HG02840 (cell line): ENCODE data around the gene ANKRD16.

ENCODE experiments used
- ATAC-seq: cut with Tn5 transposase; IDR thresholded peaks from one replicate; pipeline ENCODE4 v1.9.1; 2021; ENCODE audit warnings: mild to moderate bottlenecking, moderate library complexity, moderate number of reproducible peaks; ENCODE audit not compliant: unreplicated experiment, low FRiP score

ANKRD16 gene

GRCh38 chr10:5904227-5904626 is 14.5 kb upstream of the ANKRD16 start:
- peak; percentile 89 for ATAC-seq

- no peak for ATAC-seq
Observed at GRCh38 chr10:5903563-5903962, 13.9 kb upstream of the ANKRD16 start.

- no peak for ATAC-seq
Observed at GRCh38 chr10:5902511-5903274, 13.0 kb upstream of the ANKRD16 start.

- ATAC-seq = no peak
Observed at GRCh38 chr10:5900247-5900646, 10.6 kb upstream of the ANKRD16 start.

GRCh38 chr10:5898163-5898562 is 8.5 kb upstream of the ANKRD16 start:
- no peak for ATAC-seq

- no peak for ATAC-seq
Observed at GRCh38 chr10:5897504-5897903, 7.8 kb upstream of the ANKRD16 start.

- ATAC-seq = no peak
Observed at GRCh38 chr10:5897053-5897340, 7.3 kb upstream of the ANKRD16 start.

- ATAC-seq = peak; percentile 13
Observed at GRCh38 chr10:5896208-5897052, 6.7 kb upstream of the ANKRD16 start.

- ATAC-seq = peak; percentile 54
Observed at GRCh38 chr10:5895804-5896203, 6.1 kb upstream of the ANKRD16 start.

GRCh38 chr10:5895365-5895764 is 5.7 kb upstream of the ANKRD16 start:
- peak; percentile 17 for ATAC-seq

GRCh38 chr10:5894873-5895272 is 5.2 kb upstream of the ANKRD16 start:
- no peak for ATAC-seq

GRCh38 chr10:5894403-5894802 is 4.7 kb upstream of the ANKRD16 start:
- ATAC-seq = no peak

- ATAC-seq = no peak
Observed at GRCh38 chr10:5893321-5893720, 3.6 kb upstream of the ANKRD16 start.

GRCh38 chr10:5892007-5892406 is 2.3 kb upstream of the ANKRD16 start:
- no peak for ATAC-seq

GRCh38 chr10:5891009-5891408 is 1.3 kb upstream of the ANKRD16 start:
- ATAC-seq = no peak

GRCh38 chr10:5890452-5890915 is 791 bp upstream of the ANKRD16 start:
- peak; percentile 1 for ATAC-seq

GRCh38 chr10:5888843-5889623 is 660 bp downstream of the ANKRD16 start:
- peak; percentile 35 for ATAC-seq

GRCh38 chr10:5888351-5888750 is 1.3 kb downstream of the ANKRD16 start:
- no peak for ATAC-seq

GRCh38 chr10:5887641-5888040 is 2.1 kb downstream of the ANKRD16 start:
- no peak for ATAC-seq

- ATAC-seq = no peak
Observed at GRCh38 chr10:5887029-5887428, 2.7 kb downstream of the ANKRD16 start.

- no peak for ATAC-seq
Observed at GRCh38 chr10:5885619-5886018, 4.1 kb downstream of the ANKRD16 start.
